HEK293 (cell line): ENCODE measurements around the gene ZNF524.

Experiments
- CTCF ChIA-PET: fragments of 350-600 bp; formaldehyde crosslinking; extraction: SDS; loops from one replicate; lab custom pipeline; 2021; ENCODE audit warnings: antibody characterized with exemption; lab: Yijun Ruan, JAX
- POLR2A ChIA-PET: fragments of 300-600 bp; formaldehyde crosslinking; extraction: SDS; loops from one replicate; lab custom pipeline; 2020; ENCODE audit warnings: antibody characterized with exemption, inconsistent platforms; lab: Yijun Ruan, JAX
- H3K27ac ChIP-seq: fragments of 200-500 bp; sonication (Bioruptor generic); 2 replicates; pipeline ENCODE4 v1.5.1; 2014; ENCODE audit warnings: low read depth, low read length, control low read depth, inconsistent platforms; ENCODE audit errors: extremely low read depth
- H3K36me3 ChIP-seq, 2 experiments: fragments of 200-500 bp in 1 of 2; sonication (Bioruptor generic) in 1 of 2; 1 replicate in 1 of 2; 2 replicates in 1 of 2; pipeline ENCODE4 v1.5.1; 2014 to 2017; ENCODE audit warnings: inconsistent platforms in 2 of 2, low read length in 2 of 2; ENCODE audit not compliant: control insufficient read depth in 2 of 2, insufficient read depth in 1 of 2
- H3K4me1 ChIP-seq: fragments of 200-500 bp; sonication (Bioruptor generic); 2 replicates; pipeline ENCODE4 v1.5.1; 2014; ENCODE audit warnings: mild to moderate bottlenecking, low read length, inconsistent platforms; ENCODE audit not compliant: control insufficient read depth, insufficient read depth
- H3K4me3 ChIP-seq: 2 replicates; pipeline ENCODE4 v1.5.1; 2011; ENCODE audit warnings: low read depth, mild to moderate bottlenecking, control low read depth, low read length, moderate library complexity
- H3K9me3 ChIP-seq: fragments of 200-500 bp; sonication (Bioruptor generic); 2 replicates; pipeline ENCODE4 v1.5.1; 2014; ENCODE audit warnings: low read depth, low read length, inconsistent platforms; ENCODE audit not compliant: control insufficient read depth, insufficient read depth
- HOXC10 ChIP-seq: sonication (generic); formaldehyde crosslinking; IDR thresholded peaks from 2 replicates; pipeline ENCODE4 v1.8.1; 2023; ENCODE audit warnings: mild to moderate bottlenecking, missing genetic modification reagents
- HOXD13 ChIP-seq: sonication (generic); formaldehyde crosslinking; IDR thresholded peaks from 2 replicates; pipeline ENCODE4 v1.8.0; 2022; ENCODE audit warnings: missing genetic modification reagents, borderline replicate concordance
- KLF8 ChIP-seq: fragments of 450-650 bp; formaldehyde crosslinking; IDR thresholded peaks from 2 replicates; pipeline ENCODE4 v1.5.1; 2016; ENCODE audit warnings: missing biosample characterization, missing genetic modification characterization
- MEIS1 ChIP-seq: sonication (generic); formaldehyde crosslinking; IDR thresholded peaks from 2 replicates; pipeline ENCODE4 v1.8.1; 2022; ENCODE audit warnings: missing genetic modification reagents, mild to moderate bottlenecking, borderline replicate concordance
- PATZ1 ChIP-seq: fragments of 450-650 bp; formaldehyde crosslinking; IDR thresholded peaks from 2 replicates; pipeline ENCODE4 v1.5.1; 2016; ENCODE audit warnings: missing biosample characterization, missing genetic modification characterization
- PRDM6 ChIP-seq: fragments of 450-650 bp; formaldehyde crosslinking; IDR thresholded peaks from 2 replicates; pipeline ENCODE4 v1.5.1; 2017; ENCODE audit warnings: missing biosample characterization, missing genetic modification characterization
- ZBTB10 ChIP-seq: fragments of 450-650 bp; formaldehyde crosslinking; IDR thresholded peaks from 2 replicates; pipeline ENCODE4 v1.5.1; 2016; ENCODE audit warnings: missing biosample characterization, missing genetic modification characterization
- ZBTB44 ChIP-seq: fragments of 450-650 bp; IDR thresholded peaks from 2 replicates; pipeline ENCODE4 v1.5.1; 2018; ENCODE audit warnings: missing biosample characterization, mild to moderate bottlenecking, missing genetic modification characterization
- ZNF121 ChIP-seq: fragments of 450-650 bp; formaldehyde crosslinking; IDR thresholded peaks from 2 replicates; pipeline ENCODE4 v1.5.1; 2016; ENCODE audit warnings: missing biosample characterization, missing genetic modification characterization
- ZNF280D ChIP-seq: fragments of 450-650 bp; formaldehyde crosslinking; IDR thresholded peaks from 2 replicates; pipeline ENCODE4 v1.5.1; 2016; ENCODE audit warnings: missing biosample characterization, missing genetic modification characterization
- ZNF324 ChIP-seq: fragments of 450-650 bp; formaldehyde crosslinking; IDR thresholded peaks from 2 replicates; pipeline ENCODE4 v1.5.1; 2016; ENCODE audit warnings: missing biosample characterization, missing genetic modification characterization
- ZNF350 ChIP-seq: fragments of 450-650 bp; formaldehyde crosslinking; IDR thresholded peaks from 2 replicates; pipeline ENCODE4 v1.5.0; 2017; ENCODE audit warnings: missing biosample characterization, mild to moderate bottlenecking, missing genetic modification characterization
- ZNF398 ChIP-seq: fragments of 450-650 bp; formaldehyde crosslinking; IDR thresholded peaks from 2 replicates; pipeline ENCODE4 v1.5.1; 2017; ENCODE audit warnings: missing biosample characterization, missing genetic modification characterization
- ZNF488 ChIP-seq: fragments of 450-650 bp; formaldehyde crosslinking; IDR thresholded peaks from 2 replicates; pipeline ENCODE4 v1.5.1; 2016; ENCODE audit warnings: missing biosample characterization, missing genetic modification characterization
- ZNF510 ChIP-seq: fragments of 450-650 bp; formaldehyde crosslinking; IDR thresholded peaks from 2 replicates; pipeline ENCODE4 v1.5.1; 2018; ENCODE audit warnings: mild to moderate bottlenecking, missing genetic modification characterization, missing biosample characterization; ENCODE audit not compliant: insufficient replicate concordance
- ZNF513 ChIP-seq: fragments of 450-650 bp; IDR thresholded peaks from 2 replicates; pipeline ENCODE4 v1.5.1; 2018; ENCODE audit warnings: missing biosample characterization, missing genetic modification characterization
- ZNF670 ChIP-seq: fragments of 450-650 bp; formaldehyde crosslinking; IDR thresholded peaks from 2 replicates; pipeline ENCODE4 v1.5.1; 2016; ENCODE audit warnings: missing biosample characterization, missing genetic modification characterization, low read depth
- ZSCAN5A ChIP-seq: fragments of 450-650 bp; formaldehyde crosslinking; IDR thresholded peaks from 2 replicates; pipeline ENCODE4 v1.5.1; 2016; ENCODE audit warnings: missing biosample characterization, missing genetic modification characterization

Gene ZNF524

GRCh38 chr19:55623130-55623529 lies 23.0 kb downstream of the ZNF524 start:
- TF ChIP-seq KLF8 (tag by site-specific recombination) (no peak), ZNF324 (tag by site-specific recombination) (no peak), ZNF513 (tag by site-specific recombination) (no peak), ZNF488 (tag by site-specific recombination) (no peak), ZNF398 (tag by site-specific recombination) (no peak), MEIS1 (CRISPR knock-in tag) (no peak), PRDM6 (tag by site-specific recombination) (no peak), PATZ1 (tag by site-specific recombination) (no peak), HOXC10 (CRISPR knock-in tag) (no peak), HOXD13 (CRISPR knock-in tag) (no peak), ZNF670 (tag by site-specific recombination) (no peak), ZNF510 (no peak), ZBTB44 (tag by site-specific recombination) (no peak), ZBTB10 (tag by site-specific recombination) (no peak), ZSCAN5A (tag by site-specific recombination) (no peak), ZNF121 (tag by site-specific recombination) (no peak), ZNF350 (tag by site-specific recombination) (no peak), ZNF280D (tag by site-specific recombination) (no peak)
- ChIA-PET POLR2A (interaction anchor here (0.5 to 9.1 kb wide), 3 partner anchors 18 to 518 kb away, joined by 3 to 75 read pairs (median 5); partner anchors contain the start of genes FIZ1, ZNF444 and ZNF865), CTCF (interaction anchor here (0.9 to 5.3 kb wide), 7 partner anchors 8 to 155 kb away, joined by 3 to 30 read pairs (median 4); partner anchors contain the start of gene ZNF865)
- no peak overlapping the region for H3K27ac ChIP-seq
- H3K36me3 ChIP-seq: peaks cover 0 to 5% of the 10 kb centered on the region in 2 experiments; a peak in 1 of 3 replicates
- no peak overlapping the region for H3K4me3 ChIP-seq
- H3K9me3 ChIP-seq: no peaks in the 10 kb centered on the region
- peaks cover 5% of the 10 kb centered on the region for H3K4me1 ChIP-seq
